Epidermal melanocyte (primary cell): Measurements from ENCODE around the gene KCNMA1.

ENCODE experiments used
- DNase-seq: peaks from one replicate; pipeline ENCODE4 v3.0.0; 2011; ENCODE audit warnings: low spot score; ENCODE audit not compliant: insufficient read length

KCNMA1 gene

DNA sequence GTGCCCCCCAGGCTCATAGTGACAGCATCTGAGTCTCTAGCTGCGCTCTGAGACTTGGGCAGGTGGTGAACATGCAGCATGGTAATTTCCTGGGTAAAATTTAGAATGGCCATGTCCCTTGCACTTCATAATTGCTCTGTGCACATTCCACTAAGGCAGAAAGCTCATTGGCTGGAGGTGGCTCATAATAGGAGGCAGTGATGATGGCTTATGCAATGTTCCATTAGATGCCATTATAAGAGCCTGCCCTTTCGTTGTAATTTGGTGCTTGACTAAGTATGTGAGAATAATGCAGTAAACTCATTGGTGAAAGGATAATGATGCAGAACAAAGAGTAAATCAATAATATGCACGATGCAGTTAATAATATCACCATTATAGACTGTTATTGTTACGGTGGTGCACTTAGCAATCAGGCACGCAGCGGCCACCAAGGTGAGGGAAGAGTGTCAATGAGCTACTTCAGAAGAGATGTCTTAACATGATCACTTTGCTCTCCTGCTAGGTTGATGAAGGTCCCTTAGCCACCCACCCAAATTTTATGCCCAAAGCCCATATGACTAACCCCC, 545.9 kb downstream of the KCNMA1 start:
- DNase-seq, result no peak

DNA sequence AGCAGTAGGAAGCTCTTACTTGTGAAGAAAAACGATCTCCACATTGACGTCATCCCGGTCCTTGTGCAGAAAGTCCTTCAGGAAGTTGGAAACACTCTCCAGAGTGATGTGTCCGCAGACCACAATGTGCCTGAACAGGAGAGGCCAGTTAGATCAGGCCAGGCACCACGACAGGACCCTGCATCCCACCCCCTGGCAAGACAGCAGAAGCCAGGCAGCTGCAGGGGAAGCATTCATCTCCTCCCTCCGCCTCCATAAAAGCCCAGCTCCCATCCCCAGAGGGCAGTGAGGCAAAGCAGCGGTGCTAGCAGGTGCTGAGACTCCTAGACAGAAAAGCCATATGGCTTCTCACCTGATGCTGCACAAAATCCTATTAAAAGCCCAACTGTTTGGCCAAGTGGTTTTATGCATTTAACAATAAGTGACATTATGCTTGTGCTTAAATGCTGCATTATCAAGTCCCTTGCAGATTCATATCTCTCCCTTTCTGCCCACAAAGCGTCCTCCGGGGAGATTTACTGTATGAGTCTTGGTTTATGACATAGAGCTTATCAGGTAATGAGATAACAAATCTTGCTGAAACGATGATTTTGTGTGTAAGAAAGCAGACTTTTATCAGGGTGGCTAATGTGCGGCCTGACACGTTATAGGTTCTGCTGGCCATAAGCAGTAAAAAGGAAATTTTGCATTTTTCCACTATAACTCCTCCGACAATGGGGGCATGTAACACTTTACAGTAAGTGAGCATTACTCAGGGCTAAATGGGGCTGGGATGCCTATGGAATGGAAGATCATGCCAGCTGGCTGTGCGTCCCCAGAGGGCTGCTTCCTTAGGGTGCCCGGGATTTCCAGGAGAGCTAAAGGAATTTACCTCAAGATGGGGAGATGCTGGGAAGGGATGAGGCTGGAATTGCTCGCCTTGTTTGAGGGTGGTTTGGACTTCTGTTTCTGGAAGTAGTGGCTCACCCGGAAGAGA, 546.9 kb downstream of the KCNMA1 start:
- DNase-seq, result no peak

DNA sequence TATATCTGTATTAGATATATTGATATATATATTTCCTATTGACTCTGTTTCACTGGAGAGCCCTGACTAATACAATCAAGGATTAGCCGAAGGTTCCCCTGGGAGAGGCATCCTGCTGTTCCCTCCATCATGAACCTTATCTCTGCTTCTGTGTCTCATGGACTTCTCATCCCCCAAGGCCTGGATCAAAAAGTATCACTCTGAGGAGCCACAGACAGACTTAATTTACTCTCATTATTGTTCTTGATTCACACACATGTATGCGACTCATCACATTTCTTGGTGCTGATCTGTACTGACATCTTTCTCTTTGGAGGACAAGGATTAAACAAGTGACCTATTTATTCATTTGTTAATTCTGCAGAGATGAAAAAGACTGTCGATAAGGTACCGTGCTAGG, 550.2 kb downstream of the KCNMA1 start:
- no peak for DNase-seq

DNA sequence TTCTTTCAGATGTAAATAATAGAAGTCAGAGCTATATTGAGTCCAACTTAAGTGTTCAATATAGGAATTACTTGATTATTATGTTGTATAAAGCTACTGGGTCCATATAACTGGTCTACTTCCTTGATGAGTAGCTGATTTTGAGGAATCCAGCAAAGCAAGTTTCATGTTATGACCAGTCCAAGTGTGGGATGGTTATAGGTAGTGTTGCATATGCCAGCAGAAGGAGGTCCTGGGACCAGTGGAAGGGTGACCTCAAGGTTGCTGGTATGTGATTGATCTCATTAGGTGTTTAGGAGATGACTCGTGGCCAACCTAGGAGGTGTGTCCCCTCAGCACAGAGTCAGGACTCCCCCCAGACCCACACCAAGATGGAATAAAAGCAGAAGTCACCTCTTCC, 551.5 kb downstream of the KCNMA1 start:
- DNase-seq, result no peak

DNA sequence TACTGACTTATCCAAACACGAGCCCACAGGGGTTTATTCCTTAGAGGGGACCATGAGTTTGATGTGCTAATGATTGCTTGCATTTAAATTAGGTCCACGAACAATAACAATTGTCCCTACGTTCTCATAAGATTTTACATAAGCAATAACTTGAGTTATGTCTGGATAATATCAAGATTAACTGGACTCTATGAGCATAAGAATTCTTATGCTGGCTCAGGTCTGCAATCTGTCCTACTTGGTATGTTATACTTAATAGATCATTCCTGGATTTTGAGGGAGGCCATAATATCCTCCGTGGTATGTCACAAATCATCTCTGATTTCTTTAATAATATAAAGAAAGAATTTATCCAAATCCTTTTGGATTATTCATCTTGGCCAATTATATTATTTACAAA, 552.3 kb downstream of the KCNMA1 start:
- DNase-seq, result no peak

DNA sequence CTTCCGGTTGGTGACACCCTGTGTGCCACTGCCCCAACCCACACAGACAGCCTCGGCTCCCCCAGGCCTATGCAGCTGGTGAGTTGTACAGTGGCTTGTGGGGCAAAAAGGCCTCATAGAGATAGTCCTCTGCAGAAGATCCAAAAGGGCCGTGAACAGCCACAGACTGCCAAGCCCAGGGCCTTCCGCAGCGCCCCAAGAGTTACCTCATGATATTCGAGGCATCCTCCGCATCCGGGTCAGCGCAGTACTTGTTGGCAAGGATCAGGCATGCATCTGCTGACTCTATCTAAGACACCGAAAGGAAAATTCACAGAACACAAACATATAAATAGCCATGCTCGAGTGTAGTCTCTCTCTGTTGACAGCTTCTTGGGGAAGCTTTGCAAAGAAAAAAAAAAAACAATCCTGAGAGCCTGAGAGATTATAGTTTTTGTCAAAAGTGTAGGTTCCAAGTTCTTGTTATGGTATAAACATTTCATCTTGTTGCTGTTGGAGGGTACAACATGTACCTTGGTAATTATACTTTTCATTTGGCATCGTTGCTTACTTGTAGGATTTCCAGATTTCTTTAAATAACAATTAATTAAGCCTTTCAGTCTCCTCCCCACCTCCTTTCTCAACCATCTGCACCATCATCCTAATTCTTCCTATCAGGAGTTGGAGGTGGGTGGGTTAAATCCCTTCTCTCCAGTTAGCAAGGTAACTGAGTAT, 553.0 kb downstream of the KCNMA1 start:
- DNase-seq, result no peak

DNA sequence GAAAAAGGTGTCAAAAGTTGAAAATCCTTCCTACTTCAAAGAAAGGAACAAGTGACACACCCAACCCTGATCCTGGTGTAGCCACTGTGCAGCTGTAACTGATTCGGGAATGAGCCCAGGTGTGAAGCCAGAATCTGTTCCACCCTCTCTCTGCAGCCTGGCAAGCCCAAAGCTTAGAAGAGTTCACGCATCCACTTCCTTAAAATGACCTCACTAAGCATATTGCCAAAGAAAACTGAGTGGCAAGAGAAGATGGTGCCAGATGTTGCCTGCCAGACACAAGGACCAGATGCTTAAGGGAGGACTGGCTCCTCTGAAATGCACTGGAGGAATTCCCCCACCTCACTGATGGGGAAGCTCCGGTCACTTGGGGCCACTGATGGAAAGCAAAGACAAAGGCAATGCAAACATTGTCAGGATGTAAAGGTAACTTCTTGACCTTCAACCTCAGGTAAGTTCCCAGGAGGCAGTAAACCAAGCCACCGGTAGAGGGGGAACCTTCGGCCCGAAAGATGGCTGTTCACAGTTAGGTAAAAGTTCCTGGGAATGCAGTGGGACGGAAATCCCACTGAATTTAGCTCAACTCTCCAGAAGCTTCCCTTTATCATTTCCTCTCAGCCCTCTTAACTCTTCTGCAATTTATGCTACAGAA, 554.9 kb downstream of the KCNMA1 start:
- DNase-seq, result no peak

DNA sequence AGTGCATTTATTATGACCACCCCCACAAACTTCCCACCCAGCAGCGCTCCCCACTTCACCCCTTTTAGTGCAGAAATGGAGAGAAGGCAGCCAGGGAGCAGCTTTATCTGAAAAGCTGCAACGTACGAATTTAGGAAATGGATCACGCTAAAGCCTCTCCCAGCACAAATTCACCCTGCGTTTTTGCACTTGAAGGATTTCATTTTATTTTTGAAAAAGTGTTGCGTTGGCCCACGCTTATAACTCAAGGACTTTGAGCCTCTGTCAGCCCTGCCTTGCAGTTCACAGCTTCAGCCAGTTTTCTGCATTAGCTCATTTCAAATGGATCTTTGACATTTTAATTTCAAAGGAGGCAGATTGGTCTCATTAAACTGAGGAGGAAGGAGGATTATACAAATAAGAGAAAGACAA, 556.1 kb downstream of the KCNMA1 start:
- DNase-seq, result no peak

DNA sequence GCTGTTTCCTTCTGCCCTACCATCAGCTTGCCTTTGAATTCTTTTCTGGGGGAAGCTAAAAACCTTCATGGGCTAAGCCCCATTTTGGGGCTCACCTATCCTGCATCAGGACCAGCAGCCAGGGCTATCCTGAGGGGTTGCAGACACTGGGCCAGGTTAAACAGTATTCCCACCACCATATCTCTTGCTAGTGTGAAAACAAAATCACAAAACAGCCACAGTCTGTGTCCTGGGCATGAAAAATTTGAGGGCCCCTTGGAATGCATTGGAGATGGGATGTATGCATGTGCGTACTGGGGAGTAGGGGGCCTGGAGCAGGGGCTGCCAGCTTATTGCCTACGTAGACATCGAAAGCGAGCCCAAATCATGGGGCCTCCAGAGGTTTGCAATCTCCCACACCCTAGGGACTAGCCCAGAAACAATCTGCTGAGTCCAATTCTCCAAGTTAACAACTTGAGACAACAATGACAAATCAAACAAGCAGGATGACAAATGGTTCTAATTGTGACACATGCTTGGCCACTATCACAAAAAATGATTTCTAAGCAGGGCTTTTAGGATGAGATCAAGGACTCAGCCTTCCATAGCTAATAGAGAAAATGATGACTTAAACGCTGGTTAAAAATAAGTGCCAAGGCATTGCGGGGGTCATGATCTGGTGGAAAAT, 557.1 kb downstream of the KCNMA1 start:
- DNase-seq, result no peak

DNA sequence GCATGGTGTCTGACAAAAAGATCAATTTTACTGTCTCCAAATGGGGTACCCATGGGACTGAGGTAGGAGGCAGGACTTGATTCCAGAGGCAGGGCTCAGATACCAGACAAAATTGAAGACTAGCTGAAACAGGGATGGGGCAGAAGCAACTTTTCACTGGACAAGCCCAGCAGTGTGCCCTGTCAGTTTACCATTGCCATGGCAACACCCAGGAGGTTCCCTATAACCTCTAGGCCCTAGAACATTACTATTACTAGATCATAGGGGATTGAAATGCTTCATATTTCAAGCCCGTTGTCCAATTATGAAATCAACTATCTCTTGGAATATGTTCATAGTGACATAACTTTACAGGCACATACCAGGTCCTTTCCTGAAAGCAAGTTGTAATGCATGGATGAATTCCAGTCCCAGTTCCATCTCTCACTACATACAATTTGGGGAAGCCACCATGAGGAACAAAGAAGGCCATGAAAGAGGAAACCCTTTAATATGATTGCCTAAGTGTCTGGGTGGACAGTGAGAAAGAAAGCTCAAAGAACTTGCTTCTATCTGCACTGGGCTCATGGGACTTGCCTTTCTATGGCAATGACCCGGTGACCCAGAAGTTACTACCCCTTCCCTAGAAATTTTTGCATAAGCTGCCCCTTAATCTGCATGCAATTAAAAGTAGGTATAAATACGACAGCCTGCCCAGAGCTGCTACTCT, 557.9 kb downstream of the KCNMA1 start:
- no peak for DNase-seq

DNA sequence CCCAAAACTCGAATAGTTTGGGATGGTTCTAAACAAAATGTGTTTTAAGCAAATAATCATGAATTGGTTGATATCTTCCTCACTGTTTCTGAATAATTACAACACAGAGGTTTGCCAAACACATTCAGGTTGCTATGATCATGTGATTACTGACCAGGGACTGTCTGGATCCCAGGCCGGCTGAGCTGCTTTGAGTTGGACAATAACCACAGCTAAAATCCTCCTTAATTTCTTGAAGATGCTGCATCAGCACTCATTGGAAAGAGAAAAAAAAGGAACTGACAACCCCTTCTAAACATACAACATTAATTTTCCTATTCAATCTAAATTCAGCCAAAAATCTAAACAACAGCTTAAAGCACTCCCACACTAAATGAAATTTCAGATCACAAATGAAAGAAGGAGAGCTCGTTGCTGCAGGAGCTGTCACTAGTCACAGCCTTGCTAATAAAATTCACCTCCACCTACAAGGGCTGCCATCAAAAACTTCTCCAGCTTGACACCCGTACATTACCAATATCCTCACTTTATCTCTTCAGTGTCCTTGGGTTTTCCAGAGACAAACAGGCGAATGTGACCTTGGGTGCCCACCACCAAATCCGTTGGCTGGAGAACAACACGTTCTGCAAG, 560.2 kb downstream of the KCNMA1 start:
- DNase-seq, result no peak

DNA sequence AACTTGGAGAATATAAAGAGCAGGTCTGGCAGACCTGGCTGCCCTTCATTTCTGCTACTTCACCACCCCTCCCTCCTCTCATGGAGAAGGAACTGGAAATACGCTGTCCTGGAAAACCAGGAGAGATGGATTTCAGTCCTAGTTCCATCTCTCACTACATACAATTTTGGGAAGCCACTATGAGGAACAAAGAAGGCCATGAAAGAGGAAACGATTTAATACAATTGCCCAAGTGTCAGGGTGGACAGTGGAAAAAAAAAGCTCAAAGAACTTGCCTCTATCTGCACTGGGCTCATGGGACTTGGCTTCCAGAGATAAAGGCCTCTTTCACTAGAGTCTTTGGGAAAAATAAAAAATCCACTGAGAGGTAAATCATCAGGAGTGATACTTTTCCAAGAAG, 561.7 kb downstream of the KCNMA1 start:
- DNase-seq, result no peak

DNA sequence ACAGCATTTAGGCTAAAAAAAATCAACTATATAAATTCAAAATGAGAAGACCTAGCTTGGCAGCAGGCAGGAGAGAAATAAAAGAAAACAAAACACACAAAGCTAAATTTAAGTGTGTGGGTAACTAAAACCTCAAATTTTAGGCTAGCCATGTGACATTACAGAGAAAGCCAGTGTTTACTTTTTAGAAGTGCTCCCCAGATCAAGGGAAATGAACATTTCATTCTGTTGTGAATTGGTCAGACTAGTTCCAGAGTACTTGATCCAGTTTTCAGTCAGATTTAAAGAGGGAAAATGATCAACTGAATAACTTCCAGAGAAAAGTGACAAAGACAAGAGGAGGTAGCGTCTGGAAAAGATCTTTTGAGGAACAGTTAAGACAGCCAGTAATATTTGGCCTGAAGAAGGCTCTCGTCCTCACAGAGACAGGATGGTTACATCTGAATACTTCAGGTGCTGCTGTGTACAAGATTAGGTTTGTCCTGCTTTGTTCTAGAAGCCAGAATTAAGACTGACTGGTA, 563.4 kb downstream of the KCNMA1 start:
- DNase-seq, result no peak

DNA sequence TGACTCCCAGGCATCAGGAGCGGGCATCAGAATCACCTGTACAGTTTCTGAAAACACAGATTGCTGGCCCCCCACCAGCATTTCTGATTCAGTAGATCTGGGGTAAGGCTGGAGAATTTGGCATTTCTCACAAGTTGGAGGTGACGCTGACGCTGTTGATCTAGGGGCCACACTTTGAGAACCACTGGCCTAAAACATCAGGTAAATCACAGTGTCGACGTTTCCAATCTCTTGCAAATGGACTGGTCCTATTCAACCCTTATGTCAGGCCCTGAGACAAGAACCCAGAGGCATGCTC, 564.0 kb downstream of the KCNMA1 start:
- no peak for DNase-seq

DNA sequence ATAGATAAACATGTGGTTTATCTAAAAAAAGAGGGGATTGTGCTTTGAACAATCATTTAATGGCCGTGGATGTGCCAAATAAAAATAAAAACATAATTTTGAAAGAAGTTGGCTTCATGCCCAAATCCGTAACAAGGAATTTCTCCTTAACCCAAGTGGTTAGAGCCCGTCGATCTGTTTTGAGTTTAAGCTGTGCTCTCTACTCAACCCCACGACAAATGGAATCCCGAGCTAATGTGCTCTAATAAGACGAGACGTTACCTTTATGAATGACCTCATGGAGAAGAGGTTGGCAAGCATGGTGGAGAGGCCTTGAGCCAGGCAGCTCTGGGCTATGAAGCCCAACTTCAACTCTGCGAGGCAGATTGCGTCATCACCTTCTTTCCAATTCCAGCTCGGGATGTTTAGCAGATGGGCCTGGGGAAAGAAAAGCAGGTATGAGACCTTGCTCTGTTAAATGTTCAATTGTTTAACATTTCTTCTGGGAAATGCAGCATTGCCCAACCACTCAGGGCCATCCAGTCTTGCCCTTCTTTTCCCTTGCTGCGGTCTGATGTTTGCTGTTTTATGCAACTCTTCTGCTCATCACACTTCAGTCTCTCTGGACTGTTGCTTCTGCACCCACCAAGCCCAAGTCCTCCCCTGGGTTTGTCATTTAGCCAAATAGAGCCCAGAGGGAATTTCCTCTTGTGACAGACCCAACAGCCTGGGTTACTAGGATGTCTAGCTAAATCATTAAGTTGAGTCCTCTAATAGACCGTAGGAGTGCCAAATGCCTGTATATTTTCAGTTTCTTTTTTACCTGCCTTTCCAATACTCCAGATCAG, 564.6 kb downstream of the KCNMA1 start:
- DNase-seq, result no peak

DNA sequence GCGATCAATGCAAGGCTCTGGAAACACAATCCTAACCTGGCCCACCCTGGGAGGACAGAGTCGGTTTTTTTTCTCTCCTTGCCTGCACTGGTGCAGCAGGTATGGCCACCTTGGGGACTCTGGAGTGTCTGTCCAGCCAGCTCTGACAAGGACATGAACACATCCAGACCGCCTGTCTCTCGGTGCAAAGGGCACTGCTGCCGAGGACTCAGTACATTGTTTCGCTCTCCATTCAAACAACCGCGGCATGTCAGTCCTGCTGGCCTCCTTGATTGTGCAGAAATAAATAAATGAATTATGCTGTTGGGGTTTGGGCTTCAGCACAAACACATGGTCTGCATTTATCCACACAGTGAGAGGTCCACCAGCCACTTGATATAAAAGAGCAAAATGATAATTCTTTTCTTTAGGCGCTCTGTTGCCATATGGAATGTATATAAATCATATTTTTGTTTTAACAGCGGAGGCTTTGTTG, 565.2 kb downstream of the KCNMA1 start:
- no peak for DNase-seq

DNA sequence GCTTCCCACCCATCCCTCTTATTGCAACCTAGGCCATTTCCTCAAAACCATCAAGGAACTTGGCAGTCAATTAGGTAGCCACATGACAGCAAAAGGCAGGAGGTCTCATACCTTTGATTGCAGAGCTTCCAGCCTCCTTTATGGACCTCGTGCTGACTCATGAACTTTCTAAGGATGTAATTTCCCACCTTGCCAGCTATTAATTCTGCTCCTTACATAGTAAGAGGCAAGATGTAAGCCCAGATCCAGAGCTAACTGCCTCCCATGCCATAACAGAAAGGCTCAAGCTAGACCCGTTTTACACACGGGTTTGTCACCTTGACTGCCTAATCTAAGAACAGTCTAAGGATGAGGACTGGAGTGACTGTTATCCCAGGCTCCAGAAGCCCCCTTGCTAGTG, 565.7 kb downstream of the KCNMA1 start:
- DNase-seq, result no peak

DNA sequence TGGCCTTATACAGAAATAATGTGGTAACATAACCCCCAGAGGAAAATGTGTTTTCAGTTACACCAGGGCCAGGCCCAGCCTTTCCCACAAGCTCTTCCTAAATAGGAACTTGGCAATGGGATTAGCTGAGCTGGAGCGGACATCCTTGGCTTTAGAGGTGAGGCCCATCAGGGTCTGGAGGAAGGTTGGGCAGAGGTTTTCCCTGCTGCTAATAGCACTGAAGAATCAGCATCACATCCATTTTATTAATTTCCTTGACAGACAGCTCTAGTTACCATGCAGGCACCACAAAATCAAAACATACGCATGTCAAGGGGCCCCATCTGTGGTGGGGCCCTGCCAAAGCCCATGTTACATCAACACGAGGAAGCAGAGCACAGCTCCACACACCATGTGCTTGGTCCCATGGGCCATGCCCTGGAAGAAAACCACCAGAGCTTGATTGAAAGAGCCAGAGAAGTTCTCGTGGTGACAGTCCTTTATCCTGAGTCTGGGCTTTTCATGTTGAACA, 566.6 kb downstream of the KCNMA1 start:
- DNase-seq, result no peak

DNA sequence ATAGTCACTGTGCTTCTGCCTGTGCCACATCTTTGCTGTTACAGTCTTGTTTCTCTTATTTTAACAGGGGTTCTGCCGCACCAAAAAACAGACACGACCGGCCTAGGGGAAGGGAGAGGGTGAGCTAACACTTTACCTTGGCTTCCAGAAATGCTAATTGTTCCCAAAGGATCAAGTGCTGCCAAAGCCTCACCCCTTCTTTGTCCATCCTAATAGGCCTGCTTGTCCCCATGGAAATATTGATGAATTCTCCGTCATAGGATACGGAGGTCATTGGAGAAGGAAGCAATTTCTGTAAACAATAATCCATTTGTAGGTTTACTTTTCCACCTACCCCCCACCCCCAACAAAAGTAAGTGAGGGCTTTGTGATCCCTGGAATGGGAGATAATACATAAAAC, 567.3 kb downstream of the KCNMA1 start:
- DNase-seq, result no peak
